Activated CD4-positive, alpha-beta T cell treated with anti-CD3 and anti-CD28 coated beads, Interleukin-2, amount 50 U/mL, for 48 hours (primary cell): ENCODE data around the gene BNIP5.
"Not testable (repeated sequence)": the region's sequence is repeated elsewhere in the genome, so short reads cannot be mapped to it uniquely, and the experiment has no call there.

Experiments
- DNase-seq, 2 experiments: peaks; one replicate each; pipeline ENCODE4 v3.0.0-alpha.2; 2020

The BNIP5 gene

DNA sequence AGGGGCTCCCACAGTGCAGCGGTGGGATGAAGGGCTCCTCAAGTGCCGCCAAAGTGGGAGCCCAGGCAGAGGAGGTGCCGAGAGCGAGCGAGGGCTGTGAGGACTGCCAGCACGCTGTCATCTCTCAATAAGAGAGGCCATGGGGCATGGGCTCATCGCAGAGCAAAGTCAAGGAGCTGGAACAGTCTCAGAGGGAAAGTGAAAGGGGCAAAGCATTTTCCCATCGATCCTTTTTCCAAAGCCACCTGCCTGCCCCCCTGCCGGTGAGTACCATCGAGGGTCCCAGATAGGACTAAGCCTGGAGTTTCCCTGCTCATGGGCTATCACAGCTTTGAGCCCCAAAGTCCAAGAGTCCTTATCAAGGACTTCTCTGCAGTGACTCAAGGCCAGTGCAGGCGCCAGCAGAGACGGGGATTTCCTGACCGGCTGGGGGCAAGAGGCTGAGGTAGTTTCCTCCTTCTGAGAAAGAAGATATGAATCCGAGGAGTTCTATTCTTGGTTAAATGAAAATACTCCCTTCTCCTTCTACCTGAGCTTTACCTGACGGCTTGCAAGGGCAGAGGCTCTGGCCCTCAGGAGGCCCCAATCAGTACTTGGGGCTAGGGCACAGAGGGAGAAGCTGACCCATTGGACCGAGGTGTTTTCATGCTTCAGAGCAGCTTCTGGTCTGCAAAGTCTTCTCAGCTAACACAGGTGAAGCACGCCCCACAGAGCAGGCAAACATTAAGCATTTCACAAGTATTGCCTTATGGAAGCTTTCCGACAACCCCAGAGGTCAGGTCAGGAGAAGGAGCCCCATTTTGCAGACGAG is 28.2 kb upstream of the BNIP5 start:
- peak; percentile 15 to 28 for DNase-seq

DNA sequence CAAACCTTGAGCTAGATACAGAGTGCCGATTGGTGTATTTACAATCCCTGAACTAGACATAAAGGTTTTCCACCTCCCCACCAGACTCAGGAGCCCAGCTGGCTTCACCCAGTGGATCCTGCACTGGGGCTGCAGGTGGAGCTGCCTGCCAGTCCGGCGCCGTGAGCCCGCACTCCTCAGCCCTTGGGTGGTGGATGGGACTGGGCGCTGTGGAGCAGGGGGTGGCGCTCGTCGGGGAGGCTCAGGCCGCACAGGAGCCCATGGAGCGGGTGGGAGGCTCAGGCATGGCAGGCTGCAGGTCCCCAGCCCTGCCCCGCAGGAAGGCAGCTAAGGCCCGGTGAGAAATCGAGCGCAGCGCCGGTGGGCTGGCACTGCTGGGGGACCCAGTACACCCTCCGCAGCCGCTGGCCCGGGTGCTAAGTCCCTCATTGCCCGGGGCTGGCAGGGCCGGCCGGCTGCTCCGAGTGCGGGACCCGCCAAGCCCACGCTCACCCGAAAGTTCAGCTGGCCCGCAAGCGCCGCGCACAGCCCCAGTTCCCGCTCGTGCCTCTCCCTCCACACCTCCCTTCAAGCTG is 27.5 kb upstream of the BNIP5 start:
- DNase-seq: not testable (repeated sequence)

DNA sequence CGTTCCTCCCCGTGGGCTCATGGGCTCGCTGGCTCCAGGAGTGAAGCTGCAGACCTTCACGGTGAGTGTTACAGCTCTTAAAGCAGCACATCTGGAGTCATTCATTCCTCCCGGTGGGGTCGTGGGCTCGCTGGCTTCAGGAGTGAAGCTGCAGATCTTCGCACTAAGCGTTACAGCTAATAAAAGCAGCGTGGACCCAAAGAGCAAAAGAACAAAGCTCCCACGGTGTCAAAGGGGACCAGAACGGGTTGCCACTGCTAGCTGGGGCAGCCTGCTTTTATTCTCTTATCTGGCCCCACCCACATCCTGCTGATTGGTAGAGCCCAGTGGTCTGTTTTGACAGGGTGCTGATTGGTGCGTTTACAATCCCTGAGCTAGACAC is 26.7 kb upstream of the BNIP5 start:
- DNase-seq: not testable (repeated sequence)

DNA sequence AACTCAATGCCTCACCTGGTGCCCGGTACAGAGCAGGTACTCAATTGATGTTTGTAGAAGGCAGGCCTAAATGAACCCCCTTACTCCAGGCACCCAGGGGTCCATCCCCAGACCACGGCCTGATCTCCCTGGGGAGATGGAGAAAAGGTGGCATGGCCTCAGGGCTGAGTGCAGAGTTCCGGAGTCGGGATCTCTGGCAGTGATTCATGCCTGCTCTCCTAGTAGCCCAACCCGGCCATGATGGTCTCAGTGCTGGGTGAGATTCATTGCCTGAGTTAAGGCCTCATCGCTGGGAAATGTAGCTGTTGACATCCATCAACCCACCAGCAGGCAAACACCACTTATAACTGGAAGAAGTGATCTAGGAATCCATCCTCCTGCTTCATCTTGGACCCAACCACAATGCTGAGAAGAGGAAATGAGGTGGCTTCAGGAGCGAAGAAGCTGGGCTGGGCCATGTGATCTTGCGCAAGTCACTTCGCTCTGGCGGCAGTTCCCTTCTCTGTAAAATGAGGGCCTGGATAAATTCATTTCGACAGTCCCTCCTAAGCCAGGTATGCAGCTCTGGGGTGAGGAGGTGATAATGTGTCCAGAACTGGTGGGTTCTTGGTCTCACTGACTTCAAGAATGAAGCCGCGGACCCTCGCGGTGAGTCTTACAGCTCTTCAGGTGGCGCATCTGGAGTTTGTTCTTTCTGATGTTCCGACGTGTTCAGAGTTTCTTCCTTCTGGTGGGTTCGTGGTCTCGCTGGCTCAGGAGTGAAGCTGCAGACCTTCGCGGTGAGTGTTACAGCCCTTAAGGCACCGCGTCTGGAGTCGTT is 26.1 kb upstream of the BNIP5 start:
- DNase-seq: no peak

DNA sequence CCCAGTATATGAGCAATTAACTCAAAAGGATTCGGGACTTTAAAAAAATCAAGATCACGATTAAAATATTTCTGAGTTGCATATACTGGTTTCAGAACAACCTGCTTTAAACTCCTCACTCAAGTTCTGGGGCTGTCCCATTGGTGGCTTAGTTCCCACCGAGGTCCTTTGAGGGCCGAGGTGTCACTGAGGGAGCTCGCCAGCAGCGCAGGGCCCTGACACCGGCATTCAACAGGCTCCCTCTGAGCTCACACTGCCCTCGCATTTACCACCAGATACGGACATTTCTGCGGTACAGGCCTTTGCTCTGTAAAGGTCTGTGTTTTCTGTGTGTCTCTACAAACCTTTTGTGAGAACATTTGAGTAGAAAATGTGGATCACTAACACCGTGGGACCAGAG is 24.4 kb upstream of the BNIP5 start:
- DNase-seq: no peak

DNA sequence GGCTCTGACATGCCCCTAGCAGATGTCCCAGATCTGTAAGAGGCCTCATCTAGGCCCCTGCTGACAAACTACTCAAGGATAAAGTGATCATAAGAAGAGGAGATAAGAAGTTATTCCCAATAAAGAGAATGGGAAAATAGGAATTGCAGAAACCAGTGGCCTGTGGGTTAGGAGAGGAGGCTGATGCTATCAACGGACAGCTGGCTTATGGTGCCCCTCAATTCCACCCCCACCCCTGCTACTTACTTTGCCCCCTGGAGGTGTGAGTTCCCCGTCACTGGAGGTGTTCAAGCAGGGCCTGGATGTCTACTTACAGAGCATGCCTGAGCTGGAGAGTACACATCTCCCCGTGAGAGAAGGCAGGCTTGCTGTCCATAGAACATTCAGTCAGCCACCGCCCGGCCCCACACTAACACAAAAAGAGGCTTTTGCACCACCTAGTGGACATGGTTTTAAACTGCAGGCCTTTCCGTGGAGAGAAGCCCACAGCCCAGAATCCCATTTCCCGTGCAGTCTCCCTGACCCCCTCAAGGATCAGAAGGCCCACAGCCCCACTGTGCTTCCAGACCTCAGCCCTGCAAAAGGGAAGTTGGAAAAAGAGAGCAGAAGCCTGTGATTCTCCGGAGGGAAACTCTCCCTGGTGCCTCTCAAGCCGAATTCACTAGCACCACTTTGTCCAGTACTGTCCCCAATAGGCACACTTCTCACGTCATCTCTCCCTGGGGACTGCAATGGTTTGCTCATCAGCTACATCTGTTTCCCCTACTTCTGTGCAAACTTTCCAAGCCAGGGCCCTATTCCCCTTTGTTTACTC is 23.8 kb upstream of the BNIP5 start:
- DNase-seq: peak; percentile 72 to 79

DNA sequence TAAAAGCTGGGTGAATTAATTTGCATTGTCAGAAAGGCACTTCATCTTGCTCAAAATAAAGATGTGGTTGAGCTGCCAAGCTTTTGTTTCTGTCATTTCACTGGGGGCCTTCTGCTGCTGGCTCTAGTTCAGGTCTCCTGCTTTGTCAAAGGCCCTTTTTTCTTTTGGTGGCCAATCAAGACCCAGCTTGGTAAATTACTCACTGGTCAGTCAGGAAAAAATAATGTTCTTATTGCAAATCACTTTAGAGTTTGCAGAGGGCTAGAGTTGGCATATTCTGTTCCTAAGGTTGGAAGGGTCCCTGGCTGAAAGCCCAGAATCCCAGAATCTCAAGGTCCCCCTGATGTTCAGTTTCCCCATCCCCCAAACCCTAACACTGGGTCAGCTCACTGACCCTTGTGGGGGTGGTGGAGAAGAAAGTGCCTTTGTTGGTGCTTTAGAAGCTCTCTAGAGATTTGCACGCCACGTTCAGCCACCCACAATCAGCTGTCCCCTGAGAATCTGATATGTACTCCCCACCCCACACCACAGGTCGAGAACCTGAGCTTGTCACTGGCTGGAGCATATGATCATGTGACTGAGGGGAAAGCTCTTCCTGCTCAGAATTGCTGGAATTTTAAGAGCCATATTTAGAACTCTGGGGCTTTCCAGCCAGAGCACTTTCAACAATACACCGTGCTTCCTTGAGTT is 21.7 kb upstream of the BNIP5 start:
- DNase-seq: no peak

DNA sequence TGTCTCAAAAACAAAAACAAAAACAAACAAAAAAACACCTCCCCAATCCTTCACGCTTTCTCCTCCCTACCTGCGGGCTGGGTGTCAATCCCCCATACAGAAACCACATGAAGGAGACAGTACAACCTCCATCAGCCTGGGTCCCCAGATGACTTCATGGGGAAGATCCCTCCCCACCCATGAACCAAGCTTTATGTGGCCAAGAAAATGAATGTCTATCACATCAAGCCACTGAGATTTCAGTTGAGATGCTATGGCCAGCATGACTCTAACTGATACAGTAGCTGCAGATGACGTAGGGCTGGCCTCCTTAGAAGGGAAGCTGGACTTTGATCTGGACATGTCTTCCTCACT is 21.2 kb upstream of the BNIP5 start:
- peak in 1 of 2 experiments; percentile 27 for DNase-seq

DNA sequence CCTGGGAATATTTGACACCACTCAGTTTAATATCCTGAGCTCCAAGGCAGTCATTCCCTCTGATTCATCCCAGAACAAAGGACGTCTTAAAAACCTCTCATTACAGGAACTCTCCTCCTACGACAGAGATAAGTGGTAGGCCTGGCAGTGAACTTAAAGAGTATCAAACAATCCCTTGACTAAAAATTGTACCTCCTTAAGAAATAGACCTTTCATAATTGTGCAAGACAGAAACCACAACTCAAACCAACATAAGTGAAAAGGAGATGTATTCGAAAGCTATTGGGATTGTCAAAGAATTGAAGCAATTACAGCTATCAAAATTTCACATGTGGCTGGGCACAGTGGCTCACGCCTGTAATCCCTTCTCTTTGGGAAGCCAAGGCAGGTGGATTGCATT is 19.1 kb upstream of the BNIP5 start:
- no peak for DNase-seq

DNA sequence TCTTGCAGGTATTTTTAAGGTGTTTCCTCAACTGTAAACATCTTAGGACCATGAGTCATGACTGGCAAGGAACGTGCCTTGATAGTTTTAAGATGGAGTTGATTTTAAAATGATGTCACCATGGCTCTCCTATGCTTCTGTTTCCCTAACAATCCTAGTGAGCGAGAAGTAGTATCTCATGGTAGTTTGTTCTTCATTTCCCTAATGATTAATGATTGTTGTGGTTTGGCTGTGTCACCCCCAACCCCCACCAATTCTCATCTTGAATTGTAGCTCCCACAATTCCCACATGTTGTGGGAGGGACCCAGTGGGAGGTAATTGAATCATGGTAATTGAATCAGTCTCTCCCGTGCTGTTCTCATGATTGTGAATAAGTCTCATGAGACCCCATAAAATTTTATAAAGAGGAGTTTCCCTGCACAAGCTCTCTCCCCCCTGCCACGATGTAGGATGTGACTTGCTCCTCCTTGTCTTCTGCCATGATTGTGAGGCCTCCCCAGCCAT is 16.8 kb upstream of the BNIP5 start:
- DNase-seq: no peak

DNA sequence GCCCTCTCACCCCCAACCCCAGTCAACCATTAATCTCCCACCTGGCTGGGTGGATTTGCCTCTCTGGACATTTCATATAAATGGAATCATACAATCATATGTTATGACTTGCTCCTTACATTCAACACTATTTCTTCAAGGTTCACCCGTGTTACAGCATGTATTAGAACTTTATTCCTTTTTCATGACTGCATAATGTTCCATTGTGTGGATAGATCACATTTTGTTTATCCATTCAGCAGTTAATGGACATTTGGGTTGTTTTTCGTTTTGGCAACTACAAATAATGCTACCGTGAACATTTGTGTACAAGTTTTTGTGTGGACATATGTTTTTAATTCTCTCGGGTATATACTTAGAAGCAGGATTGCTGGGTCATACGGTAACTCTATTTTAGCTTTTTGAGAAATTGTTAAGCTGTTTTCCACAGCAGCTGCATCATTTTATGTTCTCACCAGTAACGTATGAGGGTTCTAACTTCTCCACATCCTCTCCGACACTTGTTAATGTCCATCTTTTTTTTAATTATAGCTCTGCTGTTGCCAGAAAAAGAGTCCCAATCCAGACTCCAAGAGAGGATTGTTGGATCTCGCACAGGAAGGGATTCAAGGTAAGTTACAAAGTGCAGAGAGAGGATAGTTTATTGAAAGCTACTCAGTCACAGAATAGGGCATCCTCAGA is 15.9 kb upstream of the BNIP5 start:
- DNase-seq: no peak

DNA sequence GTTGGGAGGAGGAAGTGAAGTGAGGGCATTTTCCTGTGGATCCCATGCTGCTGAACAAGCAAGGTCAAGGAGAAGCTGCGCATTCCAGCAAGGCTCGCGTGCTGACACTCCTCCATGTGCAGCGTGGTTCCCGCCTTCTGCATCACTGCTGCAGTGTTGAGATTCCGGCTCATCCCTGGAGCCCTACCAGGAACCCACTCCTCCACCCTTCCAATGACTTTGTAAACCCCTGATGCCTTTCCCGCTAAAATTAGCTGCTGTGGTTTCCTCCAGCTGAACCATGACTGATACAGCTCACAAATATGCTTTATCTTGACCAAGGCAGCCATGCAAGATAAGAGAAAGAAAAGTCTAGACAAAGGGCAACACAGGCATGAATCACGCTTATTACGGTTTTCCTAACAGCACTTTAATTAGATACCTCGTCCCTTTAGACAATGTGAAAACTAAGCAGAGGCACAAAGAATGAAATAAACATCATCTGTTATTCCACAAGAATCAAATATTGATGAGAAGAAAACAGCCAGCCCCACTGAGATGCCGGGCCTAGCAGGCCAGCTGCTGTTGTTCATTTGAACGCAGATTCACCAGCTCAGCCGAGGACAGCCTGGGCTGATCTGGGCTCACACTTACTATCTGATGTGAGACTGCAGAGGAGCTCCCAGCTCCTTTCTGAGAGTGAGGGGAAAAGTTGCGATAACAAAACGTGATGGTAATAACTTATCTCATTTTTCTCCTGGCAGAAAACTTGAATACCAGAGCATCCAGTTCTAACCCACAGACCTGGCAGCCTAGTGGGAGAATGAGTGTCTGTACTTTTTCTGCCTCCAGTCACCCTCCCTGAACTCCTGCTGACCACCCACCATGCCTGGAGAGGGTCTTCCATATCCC is 14.2 kb upstream of the BNIP5 start:
- no peak for DNase-seq

DNA sequence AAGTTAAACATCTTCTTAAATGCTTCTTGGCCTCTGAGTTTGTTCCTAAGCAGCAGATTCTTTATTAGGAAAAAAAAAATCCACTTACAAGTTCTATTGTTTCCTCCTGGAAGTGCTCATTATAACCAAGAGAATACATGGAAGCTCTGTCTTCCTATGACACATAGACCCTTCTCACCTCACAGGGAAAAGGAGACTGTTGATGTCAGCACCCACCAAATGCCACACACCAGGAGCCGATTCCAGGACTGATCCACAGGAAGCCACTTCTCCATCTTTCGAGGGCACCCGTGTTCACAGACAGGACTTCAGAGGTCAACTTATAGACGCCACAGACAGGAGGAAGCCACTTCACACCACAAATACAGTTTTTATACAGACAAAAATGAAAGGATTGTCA is 13.4 kb upstream of the BNIP5 start:
- DNase-seq: no peak

DNA sequence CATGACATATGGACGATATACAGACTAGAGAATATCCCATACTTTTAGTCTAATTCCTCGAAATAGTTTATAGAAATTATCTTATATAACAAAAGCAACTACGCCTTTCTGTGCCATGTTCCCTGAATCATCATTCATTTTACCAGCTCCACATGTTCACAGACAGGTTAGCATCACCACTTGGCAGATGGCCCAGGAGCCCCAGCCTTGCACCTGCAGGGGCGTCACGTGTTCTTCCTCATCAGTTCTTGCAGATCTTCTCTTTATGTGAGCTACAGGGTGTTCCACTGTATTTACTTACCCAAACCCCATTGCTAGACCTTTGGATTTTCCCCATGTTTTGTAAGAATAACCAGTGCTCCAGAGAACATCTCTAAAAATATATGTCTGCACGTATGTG is 12.6 kb upstream of the BNIP5 start:
- DNase-seq: no peak

DNA sequence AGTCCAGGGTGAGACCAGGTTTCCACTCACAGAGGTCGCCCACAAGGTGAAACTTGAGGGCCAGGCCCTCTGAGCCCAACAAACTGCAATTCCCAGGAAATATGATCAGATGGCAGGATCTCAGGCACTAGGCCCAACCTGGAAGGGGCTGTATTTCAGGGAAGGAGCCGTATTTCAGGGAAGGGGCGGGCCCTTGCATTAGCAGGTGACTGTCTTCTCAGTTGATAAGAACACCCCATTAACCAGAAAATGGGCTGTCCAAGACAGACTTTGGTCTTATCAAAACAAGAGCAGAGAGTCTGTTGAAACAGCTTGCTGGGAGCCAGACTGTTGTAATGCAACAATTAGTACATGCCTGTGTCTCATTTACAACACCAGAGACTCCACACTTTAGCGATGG is 10.9 kb upstream of the BNIP5 start:
- DNase-seq: no peak

DNA sequence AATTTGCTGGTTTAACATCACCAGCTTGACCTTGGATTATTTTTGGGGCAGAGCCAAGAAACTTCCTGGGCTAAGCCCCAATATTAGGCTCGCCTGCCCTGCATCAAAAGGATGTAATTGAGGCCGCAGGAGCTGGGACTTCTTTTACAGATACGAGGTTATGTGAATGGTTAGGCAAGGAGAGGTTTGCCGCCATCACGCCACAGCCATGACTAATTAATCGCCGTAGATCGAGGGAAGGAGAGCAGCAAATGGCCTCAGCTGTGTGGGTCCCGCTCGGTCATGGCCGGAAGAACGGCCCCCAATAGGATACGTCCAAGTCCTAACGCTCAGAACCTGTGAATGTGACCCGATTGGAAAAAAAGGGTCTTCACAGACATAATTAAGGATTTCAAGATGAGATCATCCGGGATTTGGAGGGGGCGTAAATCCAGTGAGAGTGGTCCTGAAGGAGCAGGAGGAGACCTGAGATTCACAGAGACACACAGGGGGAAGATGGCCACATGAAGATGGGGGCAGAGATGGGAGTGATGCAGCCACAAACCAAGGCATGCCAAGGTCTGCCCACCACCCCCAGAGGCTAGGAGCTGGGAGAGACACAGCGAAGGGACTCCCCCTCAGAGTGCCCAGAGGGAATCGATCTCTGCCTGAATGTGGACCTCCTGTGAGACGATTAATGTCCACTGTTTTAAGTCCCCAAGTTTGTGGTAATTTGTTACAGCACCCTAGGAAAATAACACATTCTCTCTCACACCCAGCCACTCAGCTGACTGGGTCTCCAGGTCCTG is 10.0 kb upstream of the BNIP5 start:
- no peak for DNase-seq

DNA sequence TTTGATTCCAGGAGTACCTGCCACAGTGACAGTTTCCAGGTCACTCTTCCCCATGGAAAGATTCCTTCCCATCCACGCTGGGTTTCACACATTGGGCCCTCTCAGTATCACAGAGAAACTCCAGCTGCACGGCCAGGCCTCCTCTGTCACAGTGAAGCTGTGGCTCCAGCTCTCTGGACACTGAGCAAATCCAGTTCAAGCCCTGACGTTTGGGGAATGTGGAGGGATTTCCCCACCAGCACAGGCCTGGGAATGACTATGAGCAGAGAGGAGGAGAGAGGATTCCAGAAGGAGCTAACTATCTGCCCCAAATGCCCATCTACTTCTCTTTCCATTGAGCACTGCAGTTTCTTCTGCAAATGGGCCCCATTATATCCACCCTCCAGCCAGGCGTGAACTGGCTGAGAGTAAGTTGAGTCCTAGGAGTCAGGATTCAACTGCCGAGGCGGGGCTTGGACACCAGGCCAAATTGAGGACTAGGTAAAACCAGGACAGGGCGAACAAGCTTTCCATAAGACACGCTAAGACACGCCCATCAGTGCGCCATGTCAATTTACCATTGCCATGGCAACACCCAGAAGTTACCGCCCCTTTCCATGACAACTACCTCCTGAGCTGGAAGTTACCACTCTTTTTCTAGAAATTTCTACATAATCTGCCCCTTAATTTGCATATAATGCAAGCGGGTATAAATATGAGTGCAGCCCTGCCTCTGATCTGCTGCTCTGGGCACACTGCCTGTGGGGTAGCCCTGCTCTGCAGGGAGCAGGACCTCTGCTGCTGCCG is 9.2 kb upstream of the BNIP5 start:
- DNase-seq: no peak

DNA sequence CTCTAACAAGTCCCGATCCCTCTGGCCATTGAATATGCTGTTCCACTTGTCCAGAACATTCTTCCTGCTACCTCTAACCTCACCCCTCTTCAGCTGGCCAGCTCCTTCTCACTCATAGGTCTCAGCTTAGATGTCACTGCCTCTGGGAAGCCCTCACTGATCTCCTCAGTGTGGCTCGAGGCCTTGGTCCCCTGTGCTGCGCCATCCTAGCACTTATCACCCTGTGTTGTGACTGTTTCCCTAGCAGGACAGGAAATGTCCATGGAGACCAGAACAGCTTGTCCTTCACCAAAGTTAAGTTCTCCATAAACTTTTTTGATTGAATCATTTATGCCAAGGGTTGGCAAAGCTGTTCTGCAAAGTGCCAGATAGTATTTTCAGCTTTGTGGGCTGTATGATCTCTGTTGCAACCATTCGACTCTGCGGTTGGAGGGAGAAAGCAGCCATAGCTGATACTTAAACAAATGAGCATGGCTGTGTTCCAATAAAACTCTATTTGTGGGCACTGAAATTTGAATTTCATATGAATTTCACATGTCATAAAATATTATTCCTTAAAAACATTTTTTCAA is 6.5 kb upstream of the BNIP5 start:
- no peak for DNase-seq
